GM12873 (cell line): Measurements from ENCODE around the gene KCNIP1.

Source experiments
- TF ChIP-seq, protein P1 (sequence below): IDR thresholded peaks from 2 replicates; pipeline ENCODE4 v1.5.1; 2012; ENCODE audit warnings: low read depth, mild to moderate bottlenecking, moderate library complexity, low read length, control low read depth; ENCODE audit not compliant: insufficient read depth; ENCODE audit errors: missing control alignments

The KCNIP1 gene

DNA sequence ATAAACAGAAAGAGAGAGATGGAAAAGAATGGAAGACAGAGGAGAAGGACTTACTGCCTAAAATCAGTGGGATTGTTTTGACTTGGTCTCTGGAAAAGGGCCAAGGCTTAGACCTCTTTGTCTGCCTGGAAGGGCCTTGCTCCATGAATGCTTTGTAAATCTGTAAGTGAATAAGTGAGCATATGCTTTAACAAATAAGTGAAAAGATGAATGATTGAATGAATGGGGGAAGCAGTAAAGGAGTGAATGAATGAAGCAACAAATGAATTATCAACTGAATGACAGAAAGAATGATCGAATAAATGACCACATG lies 5.5 kb downstream of the KCNIP1 start:
- TF ChIP-seq, protein P1, sequence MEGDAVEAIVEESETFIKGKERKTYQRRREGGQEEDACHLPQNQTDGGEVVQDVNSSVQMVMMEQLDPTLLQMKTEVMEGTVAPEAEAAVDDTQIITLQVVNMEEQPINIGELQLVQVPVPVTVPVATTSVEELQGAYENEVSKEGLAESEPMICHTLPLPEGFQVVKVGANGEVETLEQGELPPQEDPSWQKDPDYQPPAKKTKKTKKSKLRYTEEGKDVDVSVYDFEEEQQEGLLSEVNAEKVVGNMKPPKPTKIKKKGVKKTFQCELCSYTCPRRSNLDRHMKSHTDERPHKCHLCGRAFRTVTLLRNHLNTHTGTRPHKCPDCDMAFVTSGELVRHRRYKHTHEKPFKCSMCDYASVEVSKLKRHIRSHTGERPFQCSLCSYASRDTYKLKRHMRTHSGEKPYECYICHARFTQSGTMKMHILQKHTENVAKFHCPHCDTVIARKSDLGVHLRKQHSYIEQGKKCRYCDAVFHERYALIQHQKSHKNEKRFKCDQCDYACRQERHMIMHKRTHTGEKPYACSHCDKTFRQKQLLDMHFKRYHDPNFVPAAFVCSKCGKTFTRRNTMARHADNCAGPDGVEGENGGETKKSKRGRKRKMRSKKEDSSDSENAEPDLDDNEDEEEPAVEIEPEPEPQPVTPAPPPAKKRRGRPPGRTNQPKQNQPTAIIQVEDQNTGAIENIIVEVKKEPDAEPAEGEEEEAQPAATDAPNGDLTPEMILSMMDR = no peak

DNA sequence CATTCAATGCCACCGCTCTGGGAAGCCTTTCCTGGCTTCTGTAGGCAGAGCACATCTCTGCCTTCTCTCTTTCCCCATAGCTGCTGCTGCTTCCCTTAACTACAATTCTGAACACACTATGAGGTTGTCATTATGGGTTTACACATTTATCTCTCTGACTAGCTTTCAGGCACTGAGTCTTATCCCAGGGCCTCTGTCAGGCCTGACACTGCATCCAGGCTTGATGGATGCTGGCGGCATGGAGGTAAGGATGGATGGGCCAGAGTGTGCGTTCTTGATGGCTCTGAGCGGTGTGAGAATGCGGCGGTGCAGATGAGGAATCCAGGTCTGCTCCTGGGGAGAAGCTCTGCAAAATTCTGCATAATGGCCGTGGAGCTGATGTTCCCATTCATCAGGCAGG lies 6.3 kb downstream of the KCNIP1 start:
- TF ChIP-seq, protein P1 = no peak

DNA sequence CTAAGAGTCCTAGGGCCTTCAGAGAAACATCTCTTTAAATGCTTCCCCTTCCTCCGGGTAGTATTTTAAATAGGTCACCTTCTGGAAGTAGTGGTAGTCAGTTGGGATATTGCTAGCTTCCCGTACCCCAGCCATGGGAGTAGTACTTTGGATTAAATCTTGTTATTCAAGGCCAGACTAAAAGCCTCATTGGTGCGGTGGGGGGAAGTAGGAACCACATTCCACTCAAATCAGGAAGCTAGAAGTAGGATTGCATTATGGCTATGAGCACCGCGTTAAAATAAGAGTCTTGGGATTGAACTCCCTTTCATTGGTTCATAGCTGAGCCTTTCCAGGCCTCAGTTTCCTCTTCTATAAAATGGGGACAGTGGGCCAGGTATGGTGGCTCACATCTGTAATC lies 6.7 kb downstream of the KCNIP1 start:
- TF ChIP-seq, protein P1 = no peak

DNA sequence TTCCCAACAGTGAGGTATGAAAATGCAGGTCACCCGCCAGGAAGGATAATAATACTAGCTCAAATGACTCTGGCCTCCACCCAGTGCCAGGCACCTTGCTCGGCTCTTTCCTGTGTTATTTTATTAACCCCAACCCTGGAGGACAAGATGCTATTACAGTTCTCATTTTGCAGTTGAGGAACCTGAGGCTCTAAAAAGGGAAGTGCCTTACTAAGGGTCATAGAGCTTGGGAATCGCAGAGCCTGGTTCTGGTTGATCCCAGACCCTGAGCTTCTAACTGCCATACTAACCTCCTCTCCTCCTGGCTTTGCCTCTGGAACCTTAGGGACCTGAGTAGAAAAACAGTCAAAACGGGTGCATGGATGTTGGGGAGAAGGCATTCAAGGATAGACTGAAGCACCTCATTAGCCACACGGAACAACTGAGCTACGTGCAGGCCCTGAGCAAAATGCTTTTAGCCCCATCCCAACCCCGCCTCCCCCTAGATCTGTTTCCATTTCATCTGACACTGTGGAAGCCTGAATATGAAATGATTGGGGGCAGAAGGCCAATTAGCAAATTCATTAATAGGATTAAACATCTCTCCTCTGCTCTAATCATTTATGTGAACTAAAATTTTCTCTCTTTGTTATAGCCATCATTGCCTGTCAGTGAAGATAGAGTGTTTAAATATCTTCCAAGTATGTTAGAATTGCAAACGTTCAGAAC lies 7.9 kb downstream of the KCNIP1 start:
- TF ChIP-seq, protein P1 = no peak

DNA sequence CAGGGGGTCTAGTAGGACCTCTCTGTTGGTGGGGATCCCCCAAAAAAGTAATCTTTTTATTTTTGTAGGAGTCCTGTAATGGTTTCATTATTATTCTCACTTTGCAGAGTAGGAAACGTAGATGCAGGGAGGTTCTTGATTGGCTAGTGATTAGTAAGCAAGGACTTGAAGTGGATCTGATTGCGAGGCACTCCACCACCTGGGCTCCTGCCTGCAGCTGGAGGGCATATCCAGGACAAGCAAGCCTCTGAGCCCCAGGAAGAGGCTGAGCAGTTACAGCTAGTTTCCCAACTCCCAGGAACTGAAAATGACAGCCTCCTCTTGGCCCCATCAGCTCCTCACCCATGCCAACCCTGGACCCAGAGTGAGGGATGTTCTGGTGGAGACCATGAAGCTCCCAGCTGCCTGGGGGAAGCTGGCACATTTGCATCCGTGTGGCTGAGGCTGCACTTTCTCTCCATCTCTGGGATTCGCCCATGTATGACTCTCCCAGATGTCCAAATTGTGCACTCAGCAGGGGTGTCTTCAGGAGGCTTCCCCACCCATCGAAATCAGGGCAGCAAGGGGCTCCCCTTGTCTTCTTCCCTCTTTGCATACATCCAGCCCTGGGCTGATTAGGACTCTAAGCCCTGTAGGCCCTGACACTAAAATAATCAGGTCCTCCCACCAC lies 10.2 kb downstream of the KCNIP1 start:
- TF ChIP-seq, protein P1 = no peak

DNA sequence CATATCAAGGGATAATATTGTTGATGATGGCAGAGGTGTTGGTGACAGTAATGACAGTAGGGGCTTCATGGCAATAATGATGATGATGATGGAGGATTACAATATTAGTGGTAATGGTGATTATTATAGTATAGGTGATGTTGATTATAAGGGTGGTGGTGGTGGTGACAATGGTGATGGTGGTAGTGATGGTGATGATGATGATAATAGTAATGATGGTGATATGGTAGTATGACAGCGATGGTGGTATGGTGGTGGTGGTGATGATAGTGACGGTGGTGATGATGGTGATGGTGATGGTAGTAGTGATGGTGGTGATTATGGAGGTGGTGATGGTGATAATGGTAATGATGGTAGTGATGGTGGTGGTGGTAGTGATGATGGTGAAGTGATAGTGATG lies 13.6 kb downstream of the KCNIP1 start:
- TF ChIP-seq, protein P1 = no peak

DNA sequence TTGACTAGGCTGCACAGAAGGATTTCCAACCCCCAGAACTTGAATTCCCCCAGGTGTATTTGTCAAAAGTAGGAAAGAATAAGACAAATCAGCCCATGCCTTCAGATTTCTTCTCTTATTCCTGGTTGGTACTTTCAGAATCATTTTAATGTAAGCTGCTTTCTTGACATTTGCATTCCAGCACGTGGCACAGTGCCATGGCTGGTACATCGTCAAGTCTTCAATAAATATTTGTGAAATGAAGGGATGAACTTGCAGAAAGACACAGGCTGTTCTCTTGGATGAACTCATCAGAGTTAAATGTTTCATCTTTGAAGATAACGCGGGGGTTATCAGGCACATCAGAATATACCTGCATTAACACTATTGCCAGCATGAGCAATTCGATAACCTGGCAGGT lies 14.5 kb downstream of the KCNIP1 start:
- TF ChIP-seq, protein P1 = no peak
